ENCODE data around the gene GNB5. TPM values are rescaled to one million over a fixed set of nuclear protein-coding genes. Genes with fewer than 3 reads are reported as not detected.
"Not testable (repeated sequence)": the region's sequence is repeated elsewhere in the genome, so short reads cannot be mapped to it uniquely, and the experiment has no call there.

Gene GNB5
- polyA plus RNA-seq (2013, experiment 1 of 2): 15.8 TPM
- 15.7 TPM for polyA plus RNA-seq (2013, experiment 2 of 2)

DNA sequence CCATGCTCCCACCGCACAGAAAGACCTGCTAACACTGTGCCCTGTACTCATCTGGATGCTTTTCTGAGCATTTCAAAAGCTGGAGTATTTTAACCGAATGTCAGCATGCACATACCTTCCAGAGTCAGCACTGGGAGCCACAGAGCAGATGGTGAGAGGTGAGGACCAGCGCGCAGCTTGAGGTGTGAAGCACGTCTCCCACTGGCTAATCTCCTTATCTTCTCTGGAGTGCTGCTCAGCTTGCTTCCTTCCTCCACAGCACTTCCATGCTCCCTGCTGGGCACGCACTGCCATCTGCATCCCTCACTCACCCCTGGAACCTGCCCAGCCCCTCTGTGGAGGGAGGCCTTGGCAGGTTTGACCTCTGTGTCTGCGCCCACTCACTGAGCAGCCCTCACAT lies at the start of gene GNB5:
GNB5 (minus strand) TSS at position 186 of the 400 bp plus-strand sequence. CDS start 6,716 bp downstream, outside the sequence.
- no peak within 1 kb of the TSS for H2AFZ ChIP-seq (ENCODE audit: low read depth, low read length)
- H3K27ac ChIP-seq (ENCODE audit: low read length, poor library complexity, severe bottlenecking): no peak within 1 kb of the TSS
- H3K4ac ChIP-seq (ENCODE audit: low read depth in 1 of 2, low read length in 2 of 2): no peak within 1 kb of the TSS
- H3K4me2 ChIP-seq (ENCODE audit: low read length, poor library complexity, severe bottlenecking): no peak within 1 kb of the TSS
- 52% methylated on average over 7 of the region's 7 CpGs for WGBS
- H3K9me3 ChIP-seq (ENCODE audit: control insufficient read depth, low read length): no peaks in the 10 kb centered on the region
- H3K18ac ChIP-seq (ENCODE audit: low read depth in 1 of 2, low read length in 2 of 2): peak within 1 kb of the TSS in 1 of 2 experiments; percentile 9
- H3K4me3 ChIP-seq (ENCODE audit: insufficient read depth in 1 of 2, low read depth in 1 of 2, low read length in 2 of 2): no peak within 1 kb of the TSS
- peaks cover 2% of the 10 kb centered on the region for H3K4me1 ChIP-seq (ENCODE audit: control insufficient read depth, insufficient read depth, low read depth, low read length)
- peak within 1 kb of the TSS; percentile 11 for H4K91ac ChIP-seq (ENCODE audit: low read length)
- H2AK5ac ChIP-seq (ENCODE audit: low read length, severe bottlenecking): no peak within 1 kb of the TSS
- H2BK120ac ChIP-seq (ENCODE audit: low read depth, low read length): no peak within 1 kb of the TSS
- no peaks in the 10 kb centered on the region for H3K27me3 ChIP-seq (ENCODE audit: control insufficient read depth in 1 of 2, insufficient read depth in 1 of 2, low read length in 2 of 2)
- no peak within 1 kb of the TSS for H3K9ac ChIP-seq (ENCODE audit: low read length)
- H3K23ac ChIP-seq (ENCODE audit: low read length in 2 of 2): no peak within 1 kb of the TSS
- no peak within 1 kb of the TSS for H2BK12ac ChIP-seq (ENCODE audit: low read length in 2 of 2)
- no peaks in the 10 kb centered on the region for H3K79me1 ChIP-seq (replicated peaks; ENCODE audit: low read length, poor library complexity, severe bottlenecking)
- no peak for DNase-seq
- H4K8ac ChIP-seq (ENCODE audit: low read length): no peak within 1 kb of the TSS
- no peaks in the 10 kb centered on the region for H3K36me3 ChIP-seq (ENCODE audit: control insufficient read depth in 1 of 2, insufficient read depth in 2 of 2, low read depth in 1 of 2, low read length in 2 of 2)
- no peak within 1 kb of the TSS for H2BK5ac ChIP-seq (ENCODE audit: low read depth, low read length, poor library complexity, severe bottlenecking)
- no peak within 1 kb of the TSS for H2BK15ac ChIP-seq (ENCODE audit: low read depth, poor library complexity, severe bottlenecking)
- peak within 1 kb of the TSS in 1 of 2 experiments; percentile 81 for H3K14ac ChIP-seq (ENCODE audit: low read length in 2 of 2)

DNA sequence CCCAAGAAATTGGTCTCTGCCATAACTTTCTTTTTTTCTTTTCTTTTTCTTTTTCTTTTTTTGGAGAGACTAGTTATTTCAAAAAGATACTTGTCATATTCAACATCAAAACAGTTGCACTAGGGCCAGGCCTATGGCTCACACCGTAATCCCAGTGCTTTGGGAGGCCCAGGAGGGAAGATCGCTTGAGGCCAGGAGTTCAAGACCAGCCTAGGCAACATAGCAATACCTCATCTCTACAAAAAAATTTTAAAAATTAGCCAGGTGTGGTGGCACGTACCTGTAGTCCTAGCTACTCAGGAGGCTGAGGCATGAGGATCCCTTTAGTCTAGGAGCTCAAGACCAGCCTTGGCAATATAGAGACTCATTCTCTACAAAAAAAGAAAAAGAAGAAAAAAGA lies 49.0 kb upstream of the GNB5 start:
- no peak overlapping the region for H4K8ac ChIP-seq (ENCODE audit: low read length)
- H3K36me3 ChIP-seq (ENCODE audit: control insufficient read depth in 1 of 2, insufficient read depth in 2 of 2, low read depth in 1 of 2, low read length in 2 of 2): peaks cover 0 to 5% of the 10 kb centered on the region in 2 experiments
- H3K4me2 ChIP-seq (ENCODE audit: low read length, poor library complexity, severe bottlenecking): no peak overlapping the region
- H4K91ac ChIP-seq (ENCODE audit: low read length): no peak overlapping the region
- no peak overlapping the region for H3K4me3 ChIP-seq (ENCODE audit: insufficient read depth in 1 of 2, low read depth in 1 of 2, low read length in 2 of 2)
- H3K27me3 ChIP-seq (ENCODE audit: control insufficient read depth in 1 of 2, insufficient read depth in 1 of 2, low read length in 2 of 2): no peaks in the 10 kb centered on the region
- 77% methylated on average over 2 of the region's 3 CpGs for WGBS
- DNase-seq: no peak
- H3K79me1 ChIP-seq (replicated peaks; ENCODE audit: low read length, poor library complexity, severe bottlenecking): no peaks in the 10 kb centered on the region
- H2AK5ac ChIP-seq (ENCODE audit: low read length, severe bottlenecking): no peak overlapping the region
- H2BK15ac ChIP-seq (ENCODE audit: low read depth, poor library complexity, severe bottlenecking): no peak overlapping the region
- H2BK120ac ChIP-seq (ENCODE audit: low read depth, low read length): no peak overlapping the region
- H2BK12ac ChIP-seq (ENCODE audit: low read length in 2 of 2): no peak overlapping the region
- H3K9ac ChIP-seq (ENCODE audit: low read length): no peak overlapping the region
- H3K4me1 ChIP-seq (ENCODE audit: control insufficient read depth, insufficient read depth, low read depth, low read length): peaks cover 6% of the 10 kb centered on the region
- no peak overlapping the region for H3K27ac ChIP-seq (ENCODE audit: low read length, poor library complexity, severe bottlenecking)
- no peak overlapping the region for H2BK5ac ChIP-seq (ENCODE audit: low read depth, low read length, poor library complexity, severe bottlenecking)
- H3K14ac ChIP-seq (ENCODE audit: low read length in 2 of 2): no peak overlapping the region
- no peak overlapping the region for H3K23ac ChIP-seq (ENCODE audit: low read length in 2 of 2)
- H3K4ac ChIP-seq (ENCODE audit: low read depth in 1 of 2, low read length in 2 of 2): no peak overlapping the region
- H3K18ac ChIP-seq (ENCODE audit: low read depth in 1 of 2, low read length in 2 of 2): no peak overlapping the region
- H3K9me3 ChIP-seq (ENCODE audit: control insufficient read depth, low read length): no peaks in the 10 kb centered on the region
- no peak overlapping the region for H2AFZ ChIP-seq (ENCODE audit: low read depth, low read length)

DNA sequence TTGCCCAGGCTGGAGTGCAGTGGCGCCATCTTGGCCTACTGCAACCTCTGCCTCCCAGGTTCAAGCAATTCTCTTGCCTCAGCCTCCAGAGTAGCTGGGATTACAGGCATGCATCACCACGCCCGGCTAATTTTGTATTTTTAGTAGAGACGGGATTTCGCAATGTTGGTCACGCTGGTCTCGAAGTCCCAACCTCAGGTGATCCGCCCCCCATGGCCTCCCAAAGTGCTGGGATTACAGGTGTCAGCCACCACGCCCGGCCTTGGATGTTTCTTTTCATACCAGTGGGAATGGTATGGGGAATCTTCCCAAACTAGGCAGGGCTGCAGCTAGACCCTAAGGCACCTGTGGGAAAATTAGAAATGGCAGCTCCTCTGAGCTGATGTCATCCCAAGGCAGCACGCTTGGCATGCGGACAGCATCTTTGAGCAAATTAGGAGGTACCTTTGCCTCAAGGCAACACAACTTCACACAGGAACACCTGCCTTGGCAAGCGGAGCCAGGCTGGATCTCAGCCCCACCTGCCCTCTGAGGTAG lies 47.9 kb upstream of the GNB5 start:
- H3K79me1 ChIP-seq (replicated peaks; ENCODE audit: low read length, poor library complexity, severe bottlenecking); H2BK12ac ChIP-seq (ENCODE audit: low read length in 2 of 2); H3K36me3 ChIP-seq (ENCODE audit: control insufficient read depth in 1 of 2, insufficient read depth in 2 of 2, low read depth in 1 of 2, low read length in 2 of 2); H3K27ac ChIP-seq (ENCODE audit: low read length, poor library complexity, severe bottlenecking); H3K9me3 ChIP-seq (ENCODE audit: control insufficient read depth, low read length); H2AFZ ChIP-seq (ENCODE audit: low read depth, low read length); H3K4me1 ChIP-seq (ENCODE audit: control insufficient read depth, insufficient read depth, low read depth, low read length); H3K18ac ChIP-seq (ENCODE audit: low read depth in 1 of 2, low read length in 2 of 2); H3K27me3 ChIP-seq (ENCODE audit: control insufficient read depth in 1 of 2, insufficient read depth in 1 of 2, low read length in 2 of 2); H3K9ac ChIP-seq (ENCODE audit: low read length); H2BK120ac ChIP-seq (ENCODE audit: low read depth, low read length); H3K4me3 ChIP-seq (ENCODE audit: insufficient read depth in 1 of 2, low read depth in 1 of 2, low read length in 2 of 2); H2BK15ac ChIP-seq (ENCODE audit: low read depth, poor library complexity, severe bottlenecking); H4K8ac ChIP-seq (ENCODE audit: low read length); H4K91ac ChIP-seq (ENCODE audit: low read length); H2BK5ac ChIP-seq (ENCODE audit: low read depth, low read length, poor library complexity, severe bottlenecking); H3K4me2 ChIP-seq (ENCODE audit: low read length, poor library complexity, severe bottlenecking); DNase-seq; H2AK5ac ChIP-seq (ENCODE audit: low read length, severe bottlenecking); H3K4ac ChIP-seq (ENCODE audit: low read depth in 1 of 2, low read length in 2 of 2); H3K23ac ChIP-seq (ENCODE audit: low read length in 2 of 2): not testable (repeated sequence)
- 95% methylated on average over 13 of the region's 13 CpGs for WGBS
- H3K14ac ChIP-seq (ENCODE audit: low read length in 2 of 2): peak overlapping the region in 1 of 2 experiments; percentile 45

DNA sequence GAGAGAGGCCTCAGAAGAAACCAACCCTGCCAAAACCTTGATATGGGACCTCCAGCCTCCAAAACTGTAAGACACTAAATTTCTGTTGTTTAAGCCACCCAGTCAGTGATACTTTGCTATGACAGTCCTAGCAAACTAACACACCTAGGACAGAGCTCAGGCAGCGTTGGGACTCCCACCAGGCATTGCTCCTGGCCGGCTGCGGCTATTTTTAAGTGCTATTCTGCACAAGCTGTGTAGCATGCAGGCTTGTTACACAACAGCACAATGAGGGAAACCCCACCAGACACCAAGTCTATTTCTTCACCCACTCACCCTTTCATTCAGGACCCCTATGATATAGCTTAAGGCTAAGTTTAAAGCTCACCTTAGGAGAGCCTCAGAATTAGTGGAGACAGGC lies 47.0 kb upstream of the GNB5 start:
- no peak overlapping the region for H3K18ac ChIP-seq (ENCODE audit: low read depth in 1 of 2, low read length in 2 of 2)
- no peak for DNase-seq

More for the DNA sequence above, 47.0 kb upstream of the GNB5 start:
- Histone ChIP-seq H3K9ac (ENCODE audit: low read length) (no peak overlapping the region), H3K4me2 (ENCODE audit: low read length, poor library complexity, severe bottlenecking) (no peak overlapping the region), H3K4me1 (ENCODE audit: control insufficient read depth, insufficient read depth, low read depth, low read length) (peaks cover 10% of the 10 kb centered on the region), H2AFZ (ENCODE audit: low read depth, low read length) (no peak overlapping the region), H2BK12ac (ENCODE audit: low read length in 2 of 2) (no peak overlapping the region), H3K4ac (ENCODE audit: low read depth in 1 of 2, low read length in 2 of 2) (no peak overlapping the region), H4K8ac (ENCODE audit: low read length) (no peak overlapping the region), H3K79me1 (replicated peaks; ENCODE audit: low read length, poor library complexity, severe bottlenecking) (no peaks in the 10 kb centered on the region), H3K23ac (ENCODE audit: low read length in 2 of 2) (no peak overlapping the region), H3K14ac (ENCODE audit: low read length in 2 of 2) (no peak overlapping the region), H2BK5ac (ENCODE audit: low read depth, low read length, poor library complexity, severe bottlenecking) (no peak overlapping the region), H3K27ac (ENCODE audit: low read length, poor library complexity, severe bottlenecking) (no peak overlapping the region), H3K36me3 (ENCODE audit: control insufficient read depth in 1 of 2, insufficient read depth in 2 of 2, low read depth in 1 of 2, low read length in 2 of 2) (peaks cover 0 to 3% of the 10 kb centered on the region in 2 experiments), H2BK120ac (ENCODE audit: low read depth, low read length) (no peak overlapping the region), H3K27me3 (ENCODE audit: control insufficient read depth in 1 of 2, insufficient read depth in 1 of 2, low read length in 2 of 2) (no peaks in the 10 kb centered on the region), H3K4me3 (ENCODE audit: insufficient read depth in 1 of 2, low read depth in 1 of 2, low read length in 2 of 2) (no peak overlapping the region), H3K9me3 (ENCODE audit: control insufficient read depth, low read length) (no peaks in the 10 kb centered on the region), H4K91ac (ENCODE audit: low read length) (no peak overlapping the region), H2AK5ac (ENCODE audit: low read length, severe bottlenecking) (no peak overlapping the region), H2BK15ac (ENCODE audit: low read depth, poor library complexity, severe bottlenecking) (no peak overlapping the region)
- 96% methylated on average over 3 of the region's 3 CpGs for WGBS
